Prostate gland (tissue), 2 donors: ENCODE results near the gene SLC9A4.

Experiments
- CTCF ChIP-seq, 4 experiments: fragments of 200-600 bp in 2 of 4; fragments of 450-650 bp in 2 of 4; sonication (generic) in 2 of 4; IDR thresholded peaks; 1 replicate in 3 of 4; 2 replicates in 1 of 4; pipeline ENCODE4 v1.5.1; 2016 to 2019; ENCODE audit warnings: antibody characterized with exemption in 4 of 4, mild to moderate bottlenecking in 2 of 4, moderate library complexity in 2 of 4
- POLR2A ChIP-seq: fragments of 450-650 bp; IDR thresholded peaks from one replicate; pipeline ENCODE4 v1.6.1; 2016; ENCODE audit warnings: antibody characterized with exemption, mild to moderate bottlenecking
- POLR2AphosphoS5 ChIP-seq: sonication (generic); formaldehyde crosslinking; IDR thresholded peaks from one replicate; pipeline ENCODE4 v1.6.1; 2017; ENCODE audit warnings: antibody characterized with exemption

GRCh38 chr2:102449370-102449974 lies 23.6 kb upstream of the SLC9A4 start:
- TF ChIP-seq CTCF (IDR thresholded peaks at IDR 0.05) (peak in 3 of 4 experiments; percentile 42 to 56 (median 55)), POLR2A (no peak), POLR2AphosphoS5 (no peak)
